SU-DHL-6 (cell line): ENCODE measurements around the gene DDX24.

Source experiments
- H2AFZ ChIP-seq: fragments of 200-600 bp; sonication (generic); 2 replicates; pipeline ENCODE4 v1.6.1; 2014; ENCODE audit warnings: low read depth, mild to moderate bottlenecking, moderate library complexity, mixed read lengths, antibody characterized with exemption, low read length; ENCODE audit not compliant: severe bottlenecking
- H3F3A ChIP-seq: fragments of 200-600 bp; shearing (Covaris generic); 2 replicates; pipeline ENCODE4 v1.6.0; 2016; ENCODE audit warnings: antibody characterized with exemption, mild to moderate bottlenecking; ENCODE audit not compliant: insufficient read depth
- H3K27ac ChIP-seq: fragments of 200-600 bp; sonication (generic); 2 replicates; pipeline ENCODE4 v1.5.1; 2016; ENCODE audit warnings: low read depth, mild to moderate bottlenecking, low read length, moderate library complexity, mixed read lengths
- H3K27me3 ChIP-seq: fragments of 200-600 bp; sonication (generic), shearing (Covaris generic); 2 replicates; pipeline ENCODE4 v1.6.0; 2014; ENCODE audit warnings: mild to moderate bottlenecking, low read length
- H3K36me3 ChIP-seq: fragments of 200-600 bp; sonication (generic); 2 replicates; pipeline ENCODE4 v1.6.1; 2014; ENCODE audit warnings: mild to moderate bottlenecking, low read length, mixed read lengths
- H3K4me2 ChIP-seq: fragments of 300-600, 200-600 bp; shearing (Covaris generic), sonication (generic); 2 replicates; pipeline ENCODE4 v1.6.0; 2014; ENCODE audit warnings: low read length, low read depth, mild to moderate bottlenecking; ENCODE audit not compliant: poor library complexity, severe bottlenecking
- H3K4me3 ChIP-seq: fragments of 200-600 bp; sonication (generic); 2 replicates; pipeline ENCODE4 v1.5.1; 2014; ENCODE audit warnings: antibody characterized with exemption, low read length, mild to moderate bottlenecking, mixed read lengths; ENCODE audit not compliant: insufficient read depth, poor library complexity, severe bottlenecking
- H3K79me2 ChIP-seq: fragments of 200-600 bp; sonication (generic); 2 replicates; pipeline ENCODE4 v1.6.1; 2014; ENCODE audit warnings: mild to moderate bottlenecking, low read length, moderate library complexity; ENCODE audit not compliant: insufficient read depth
- H3K9ac ChIP-seq: fragments of 200-600 bp; sonication (generic); 2 replicates; pipeline ENCODE4 v1.7.0; 2014; ENCODE audit warnings: mild to moderate bottlenecking, low read length
- H3K9me2 ChIP-seq: fragments of 200-600 bp; sonication (generic); replicated peaks from 2 replicates; pipeline ENCODE4 v1.6.1; 2014; ENCODE audit warnings: low read length; ENCODE audit not compliant: insufficient read depth
- H3K9me3 ChIP-seq: fragments of 200-600 bp; sonication (generic); 2 replicates; pipeline ENCODE4 v1.6.1; 2014; ENCODE audit warnings: low read length, mixed read lengths; ENCODE audit not compliant: insufficient read depth
- H4K20me1 ChIP-seq: fragments of 200-600 bp; sonication (generic); 2 replicates; pipeline ENCODE4 v1.6.1; 2014; ENCODE audit warnings: low read depth, mild to moderate bottlenecking, antibody characterized with exemption, low read length, moderate library complexity, mixed read lengths
- EZH2phosphoT487 ChIP-seq: fragments of 200-600 bp; sonication (generic), shearing (Covaris generic); conservative IDR thresholded peaks from 2 replicates; pipeline ENCODE4 v1.6.1; 2018; ENCODE audit warnings: mild to moderate bottlenecking, antibody characterized with exemption, low read length, moderate library complexity, mixed read lengths
- TF ChIP-seq, protein P1 (sequence below): fragments of 200-600 bp; sonication (generic); IDR thresholded peaks from one replicate; pipeline ENCODE4 v1.5.1; 2017; ENCODE audit warnings: antibody characterized with exemption, mild to moderate bottlenecking, low read length, moderate library complexity; ENCODE audit not compliant: insufficient read depth, poor library complexity, severe bottlenecking

The DDX24 gene

DNA sequence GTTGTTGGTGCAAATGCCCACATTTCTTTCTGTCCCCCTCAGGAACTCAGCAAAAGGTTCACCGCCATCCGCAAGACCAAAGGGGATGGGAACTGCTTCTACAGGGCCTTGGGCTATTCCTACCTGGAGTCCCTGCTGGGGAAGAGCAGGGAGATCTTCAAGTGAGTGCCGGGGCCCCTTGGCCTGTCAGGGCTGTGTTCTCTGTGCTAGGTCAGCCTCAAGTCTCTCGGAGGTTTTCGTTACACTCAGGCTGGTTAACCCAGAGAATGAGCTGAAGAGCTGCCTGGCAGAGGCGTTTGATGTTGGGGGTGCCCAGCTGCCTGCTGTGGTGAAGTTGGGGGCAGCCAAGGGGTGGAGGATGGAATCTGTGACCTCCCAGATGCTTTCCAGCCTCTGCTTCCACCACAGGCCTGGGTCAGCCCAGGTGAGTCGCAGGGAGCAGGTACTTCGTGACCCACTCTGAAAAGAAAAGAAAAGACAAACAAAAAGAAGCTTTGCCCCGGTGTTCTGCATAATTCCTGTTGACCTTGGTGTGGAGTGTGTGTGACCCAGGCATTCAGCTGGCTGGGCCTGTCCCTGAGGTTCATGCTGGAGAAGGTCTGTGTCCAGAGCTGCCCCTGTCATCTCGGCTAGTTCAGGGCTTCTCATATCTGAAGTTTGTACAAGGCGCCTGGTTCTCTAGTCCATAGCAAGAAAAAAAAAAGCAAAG is 41.9 kb downstream of the DDX24 start:
- Histone ChIP-seq H2AFZ (no peak overlapping the region), H3K9ac (no peak overlapping the region), H4K20me1 (no peaks in the 10 kb centered on the region), H3K36me3 (no peaks in the 10 kb centered on the region), H3K27ac (no peak overlapping the region), H3K9me3 (no peaks in the 10 kb centered on the region), H3K27me3 (no peaks in the 10 kb centered on the region), H3K4me3 (no peak overlapping the region), H3K79me2 (no peaks in the 10 kb centered on the region), H3K4me2 (no peak overlapping the region), H3K9me2 (no peaks in the 10 kb centered on the region), H3F3A (no peaks in the 10 kb centered on the region)
- TF ChIP-seq, protein P1, sequence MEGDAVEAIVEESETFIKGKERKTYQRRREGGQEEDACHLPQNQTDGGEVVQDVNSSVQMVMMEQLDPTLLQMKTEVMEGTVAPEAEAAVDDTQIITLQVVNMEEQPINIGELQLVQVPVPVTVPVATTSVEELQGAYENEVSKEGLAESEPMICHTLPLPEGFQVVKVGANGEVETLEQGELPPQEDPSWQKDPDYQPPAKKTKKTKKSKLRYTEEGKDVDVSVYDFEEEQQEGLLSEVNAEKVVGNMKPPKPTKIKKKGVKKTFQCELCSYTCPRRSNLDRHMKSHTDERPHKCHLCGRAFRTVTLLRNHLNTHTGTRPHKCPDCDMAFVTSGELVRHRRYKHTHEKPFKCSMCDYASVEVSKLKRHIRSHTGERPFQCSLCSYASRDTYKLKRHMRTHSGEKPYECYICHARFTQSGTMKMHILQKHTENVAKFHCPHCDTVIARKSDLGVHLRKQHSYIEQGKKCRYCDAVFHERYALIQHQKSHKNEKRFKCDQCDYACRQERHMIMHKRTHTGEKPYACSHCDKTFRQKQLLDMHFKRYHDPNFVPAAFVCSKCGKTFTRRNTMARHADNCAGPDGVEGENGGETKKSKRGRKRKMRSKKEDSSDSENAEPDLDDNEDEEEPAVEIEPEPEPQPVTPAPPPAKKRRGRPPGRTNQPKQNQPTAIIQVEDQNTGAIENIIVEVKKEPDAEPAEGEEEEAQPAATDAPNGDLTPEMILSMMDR, result no peak
- TF ChIP-seq EZH2phosphoT487, result no peak

DNA sequence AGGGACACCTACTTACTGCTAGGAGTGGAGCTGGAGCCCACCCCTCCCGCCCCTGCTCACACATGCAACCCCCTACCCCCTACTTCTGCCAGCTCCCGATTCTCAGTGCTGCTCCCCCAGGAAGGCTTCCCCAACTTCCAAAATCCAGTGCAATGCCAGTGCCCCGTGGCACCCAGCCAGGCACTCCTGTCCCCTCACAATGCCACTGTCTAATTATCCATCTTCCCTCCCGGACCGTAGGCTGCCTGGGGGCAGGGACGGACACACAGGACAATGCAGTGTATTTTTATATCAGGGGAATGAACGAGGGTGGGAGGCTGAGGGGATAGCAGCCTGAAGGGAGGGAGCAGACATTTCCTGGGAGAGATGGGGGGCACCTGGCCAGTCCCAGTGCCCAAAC is 42.5 kb downstream of the DDX24 start:
- H3K79me2 ChIP-seq, result no peaks in the 10 kb centered on the region
- H2AFZ ChIP-seq, result no peak overlapping the region
- no peaks in the 10 kb centered on the region for H4K20me1 ChIP-seq
- no peak overlapping the region for H3K4me2 ChIP-seq
- no peak overlapping the region for H3K9ac ChIP-seq
- H3K36me3 ChIP-seq, result no peaks in the 10 kb centered on the region
- no peak overlapping the region for H3K4me3 ChIP-seq
- H3F3A ChIP-seq, result no peaks in the 10 kb centered on the region
- TF ChIP-seq, protein P1, result no peak
- no peak for TF ChIP-seq EZH2phosphoT487
- H3K9me3 ChIP-seq, result no peaks in the 10 kb centered on the region
- H3K27me3 ChIP-seq, result no peaks in the 10 kb centered on the region
- H3K9me2 ChIP-seq, result no peaks in the 10 kb centered on the region
- no peak overlapping the region for H3K27ac ChIP-seq

DNA sequence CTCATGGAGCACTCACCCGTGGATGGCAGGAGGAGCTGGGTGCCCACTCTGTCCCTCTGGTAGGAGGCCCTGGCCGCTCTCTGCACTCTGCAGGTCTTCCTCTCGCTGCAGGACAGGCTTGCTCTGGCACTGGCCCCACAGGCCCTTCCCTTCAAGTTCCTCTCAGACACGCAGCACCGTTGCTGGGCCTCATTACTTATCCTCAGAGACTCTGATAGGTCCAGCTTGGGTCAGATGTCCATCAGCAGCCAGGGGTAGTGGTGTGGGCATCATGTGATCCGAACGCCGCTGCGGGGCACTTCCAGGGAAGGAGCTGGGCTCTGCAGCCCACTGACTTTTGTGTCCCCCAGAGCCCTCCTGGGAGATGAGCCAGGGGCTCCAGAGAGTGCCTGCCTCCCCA is 43.0 kb downstream of the DDX24 start:
- H3F3A ChIP-seq, result no peaks in the 10 kb centered on the region
- H3K4me2 ChIP-seq, result no peak overlapping the region
- H2AFZ ChIP-seq, result no peak overlapping the region
- TF ChIP-seq EZH2phosphoT487, result no peak
- TF ChIP-seq, protein P1, result no peak
- no peaks in the 10 kb centered on the region for H3K36me3 ChIP-seq
- no peak overlapping the region for H3K27ac ChIP-seq
- no peaks in the 10 kb centered on the region for H3K9me2 ChIP-seq
- no peaks in the 10 kb centered on the region for H3K79me2 ChIP-seq
- H4K20me1 ChIP-seq, result no peaks in the 10 kb centered on the region
- no peaks in the 10 kb centered on the region for H3K27me3 ChIP-seq
- H3K9ac ChIP-seq, result no peak overlapping the region
- no peaks in the 10 kb centered on the region for H3K9me3 ChIP-seq
- no peak overlapping the region for H3K4me3 ChIP-seq
